HepG2 (cell line): ENCODE results near the gene PGPEP1. TPM values are rescaled to one million over a fixed set of nuclear protein-coding genes. Genes with fewer than 3 reads are reported as not detected.

Source experiments
- FOXM1 ChIP-seq: sonication (generic); formaldehyde crosslinking; IDR thresholded peaks from 2 replicates; pipeline ENCODE4 v1.5.0; 2020; ENCODE audit warnings: missing genetic modification reagents
- MAFF ChIP-seq: IDR thresholded peaks from 2 replicates; pipeline ENCODE4 v1.6.1; 2011; ENCODE audit warnings: low read depth, low read length, improper control_type of control experiment
- POLR2A ChIP-seq, 2 experiments: IDR thresholded peaks; 2 replicates each; pipeline ENCODE4 v1.6.1; 2011; ENCODE audit warnings: low read depth in 2 of 2, low read length in 2 of 2, mild to moderate bottlenecking in 1 of 2, moderate library complexity in 1 of 2; ENCODE audit not compliant: insufficient read depth in 1 of 2
- SMYD3 ChIP-seq: sonication (generic); formaldehyde crosslinking; IDR thresholded peaks from 2 replicates; pipeline ENCODE4 v1.8.1; 2023; ENCODE audit warnings: mild to moderate bottlenecking, missing genetic modification reagents
- ZNF543 ChIP-seq: sonication (generic); formaldehyde crosslinking; IDR thresholded peaks from 2 replicates; pipeline ENCODE4 v1.4.0; 2020; ENCODE audit warnings: mild to moderate bottlenecking, missing genetic modification reagents
- ZNF724P ChIP-seq: sonication (generic); formaldehyde crosslinking; IDR thresholded peaks from 2 replicates; pipeline ENCODE4 v1.8.0; 2022; ENCODE audit warnings: missing genetic modification reagents, borderline replicate concordance
- ZNF761 ChIP-seq: sonication (generic); formaldehyde crosslinking; conservative IDR thresholded peaks from 2 replicates; pipeline ENCODE4 v1.4.0; 2020; ENCODE audit warnings: mild to moderate bottlenecking, missing genetic modification reagents
- ZSCAN22 ChIP-seq: sonication (generic); formaldehyde crosslinking; IDR thresholded peaks from 2 replicates; pipeline ENCODE4 v1.4.0; 2020; ENCODE audit warnings: mild to moderate bottlenecking, missing genetic modification reagents
- polyA plus RNA-seq, 8 experiments: library from polyadenylated mRNA; depleted of rRNA in 3 of 8; stranded (reverse) in 7 of 8; unstranded in 1 of 8; fragments of >200 nt; fragmentation: Illumina TruSeq in 4 of 8; extraction: Trizol in 4 of 8; gene quantifications; 2 replicates each; pipeline versions ENCODE4 v1.2.1 to v1.2.3, GENCODE V29; 2011 to 2016; ENCODE audit warnings: low read depth in 4 of 8, missing spikeins in 1 of 8, mixed read lengths in 1 of 8; ENCODE audit not compliant: insufficient read depth in 1 of 8
- total RNA-seq, 5 experiments: library from RNA; depleted of rRNA; stranded (reverse); fragments of >200 nt; fragmentation: Illumina TruSeq; extraction: Trizol; gene quantifications; 2 replicates each; pipeline ENCODE4 v1.2.3, GENCODE V29; 2016; ENCODE audit warnings: low read depth in 1 of 5
- TF ChIP-seq, protein P1 (sequence below): sonication (generic); formaldehyde crosslinking; IDR thresholded peaks from 2 replicates; pipeline ENCODE4 v1.8.0; 2023; ENCODE audit warnings: mild to moderate bottlenecking, missing genetic modification reagents
- TF ChIP-seq, protein P2 (sequence below): IDR thresholded peaks from 2 replicates; pipeline ENCODE4 v1.6.1; 2016
- TF ChIP-seq, protein P3 (sequence below), 2 experiments: sonication (generic) in 1 of 2; formaldehyde crosslinking in 1 of 2; IDR thresholded peaks; 2 replicates each; pipeline versions ENCODE4 v1.6.1 to v1.9.0; 2014 to 2022; ENCODE audit warnings: antibody characterized with exemption in 1 of 2, borderline replicate concordance in 1 of 2, inconsistent platforms in 1 of 2, low read depth in 1 of 2, missing genetic modification reagents in 1 of 2
- TF ChIP-seq, protein P4 (sequence below): sonication (generic); formaldehyde crosslinking; IDR thresholded peaks from one replicate; pipeline ENCODE4 v1.5.1; 2020; ENCODE audit warnings: mild to moderate bottlenecking, missing genetic modification reagents; ENCODE audit errors: not compliant biosample characterization

Gene PGPEP1
- total and polyA plus RNA-seq, 2 of the 13 experiments (the other 11 are each of a cell fraction or from before 2014, with no cell fraction given) = 53.1 to 56.6 TPM

DNA sequence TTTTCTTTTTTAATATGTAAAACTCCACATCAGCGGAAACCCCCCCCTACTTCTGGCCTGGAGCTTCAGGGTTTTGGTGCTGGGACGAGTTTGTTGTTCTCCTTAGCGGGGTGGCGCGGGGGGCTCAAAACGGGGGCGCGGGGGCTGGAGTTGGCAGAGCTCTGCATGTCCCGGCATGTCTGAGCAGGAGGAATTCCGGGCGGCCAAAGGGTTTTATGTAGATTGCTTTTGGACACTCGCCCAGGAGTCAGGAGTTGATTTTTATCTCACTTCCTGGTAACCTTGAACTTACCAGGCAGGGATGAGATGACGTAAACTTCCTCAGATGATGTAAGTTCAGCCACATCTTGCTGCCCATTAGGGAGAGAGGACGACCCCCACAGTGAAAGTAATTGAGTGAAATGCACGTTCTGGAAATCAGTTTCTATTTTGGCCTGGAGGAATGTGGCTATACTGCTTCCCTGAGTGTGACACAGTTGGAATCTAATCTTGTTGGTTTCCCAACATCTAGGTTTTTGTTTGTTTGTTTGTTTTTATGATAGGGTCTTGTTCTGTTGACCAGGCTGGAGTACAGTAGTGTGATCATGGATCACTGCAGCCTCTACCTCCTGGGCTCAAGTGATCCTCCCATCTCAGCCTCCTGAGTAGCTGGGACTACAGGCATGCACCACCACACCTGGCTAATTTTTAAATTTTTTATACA, 24.6 kb downstream of the PGPEP1 start (continued):
- TF ChIP-seq, protein P1, sequence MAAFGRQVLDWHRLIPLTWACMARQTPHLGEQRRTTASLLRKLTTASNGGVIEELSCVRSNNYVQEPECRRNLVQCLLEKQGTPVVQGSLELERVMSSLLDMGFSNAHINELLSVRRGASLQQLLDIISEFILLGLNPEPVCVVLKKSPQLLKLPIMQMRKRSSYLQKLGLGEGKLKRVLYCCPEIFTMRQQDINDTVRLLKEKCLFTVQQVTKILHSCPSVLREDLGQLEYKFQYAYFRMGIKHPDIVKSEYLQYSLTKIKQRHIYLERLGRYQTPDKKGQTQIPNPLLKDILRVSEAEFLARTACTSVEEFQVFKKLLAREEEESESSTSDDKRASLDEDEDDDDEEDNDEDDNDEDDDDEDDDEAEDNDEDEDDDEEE (CRISPR knock-in tag) = no peak
- TF ChIP-seq, protein P2, sequence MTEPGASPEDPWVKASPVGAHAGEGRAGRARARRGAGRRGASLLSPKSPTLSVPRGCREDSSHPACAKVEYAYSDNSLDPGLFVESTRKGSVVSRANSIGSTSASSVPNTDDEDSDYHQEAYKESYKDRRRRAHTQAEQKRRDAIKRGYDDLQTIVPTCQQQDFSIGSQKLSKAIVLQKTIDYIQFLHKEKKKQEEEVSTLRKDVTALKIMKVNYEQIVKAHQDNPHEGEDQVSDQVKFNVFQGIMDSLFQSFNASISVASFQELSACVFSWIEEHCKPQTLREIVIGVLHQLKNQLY (CRISPR knock-in tag) = peak; percentile 56; the same call in 1 of the 2 replicates
- TF ChIP-seq SMYD3 (CRISPR knock-in tag) (peak; percentile 71; the same call in 1 of the 2 replicates), ZNF761 (CRISPR knock-in tag) (0 out of 2 replicates have a peak, but pooled peaks have one; percentile 50), ZSCAN22 (no peak), POLR2A (IDR thresholded peaks at IDR 0.05; ENCODE audit: insufficient read depth in 1 of 2, low read depth in 2 of 2, low read length in 2 of 2) (no peak), ZNF724P (CRISPR knock-in tag) (no peak), MAFF (no peak), ZNF543 (CRISPR knock-in tag) (no peak), FOXM1 (no peak)
- TF ChIP-seq, protein P3, sequence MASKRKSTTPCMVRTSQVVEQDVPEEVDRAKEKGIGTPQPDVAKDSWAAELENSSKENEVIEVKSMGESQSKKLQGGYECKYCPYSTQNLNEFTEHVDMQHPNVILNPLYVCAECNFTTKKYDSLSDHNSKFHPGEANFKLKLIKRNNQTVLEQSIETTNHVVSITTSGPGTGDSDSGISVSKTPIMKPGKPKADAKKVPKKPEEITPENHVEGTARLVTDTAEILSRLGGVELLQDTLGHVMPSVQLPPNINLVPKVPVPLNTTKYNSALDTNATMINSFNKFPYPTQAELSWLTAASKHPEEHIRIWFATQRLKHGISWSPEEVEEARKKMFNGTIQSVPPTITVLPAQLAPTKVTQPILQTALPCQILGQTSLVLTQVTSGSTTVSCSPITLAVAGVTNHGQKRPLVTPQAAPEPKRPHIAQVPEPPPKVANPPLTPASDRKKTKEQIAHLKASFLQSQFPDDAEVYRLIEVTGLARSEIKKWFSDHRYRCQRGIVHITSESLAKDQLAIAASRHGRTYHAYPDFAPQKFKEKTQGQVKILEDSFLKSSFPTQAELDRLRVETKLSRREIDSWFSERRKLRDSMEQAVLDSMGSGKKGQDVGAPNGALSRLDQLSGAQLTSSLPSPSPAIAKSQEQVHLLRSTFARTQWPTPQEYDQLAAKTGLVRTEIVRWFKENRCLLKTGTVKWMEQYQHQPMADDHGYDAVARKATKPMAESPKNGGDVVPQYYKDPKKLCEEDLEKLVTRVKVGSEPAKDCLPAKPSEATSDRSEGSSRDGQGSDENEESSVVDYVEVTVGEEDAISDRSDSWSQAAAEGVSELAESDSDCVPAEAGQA (IDR thresholded peaks at IDR 0.05; ENCODE audit: low read depth) = peak; percentile 88
- TF ChIP-seq, protein P3 (CRISPR knock-in tag; IDR thresholded peaks at IDR 0.05; ENCODE audit: borderline replicate concordance) = no peak
- TF ChIP-seq, protein P4, sequence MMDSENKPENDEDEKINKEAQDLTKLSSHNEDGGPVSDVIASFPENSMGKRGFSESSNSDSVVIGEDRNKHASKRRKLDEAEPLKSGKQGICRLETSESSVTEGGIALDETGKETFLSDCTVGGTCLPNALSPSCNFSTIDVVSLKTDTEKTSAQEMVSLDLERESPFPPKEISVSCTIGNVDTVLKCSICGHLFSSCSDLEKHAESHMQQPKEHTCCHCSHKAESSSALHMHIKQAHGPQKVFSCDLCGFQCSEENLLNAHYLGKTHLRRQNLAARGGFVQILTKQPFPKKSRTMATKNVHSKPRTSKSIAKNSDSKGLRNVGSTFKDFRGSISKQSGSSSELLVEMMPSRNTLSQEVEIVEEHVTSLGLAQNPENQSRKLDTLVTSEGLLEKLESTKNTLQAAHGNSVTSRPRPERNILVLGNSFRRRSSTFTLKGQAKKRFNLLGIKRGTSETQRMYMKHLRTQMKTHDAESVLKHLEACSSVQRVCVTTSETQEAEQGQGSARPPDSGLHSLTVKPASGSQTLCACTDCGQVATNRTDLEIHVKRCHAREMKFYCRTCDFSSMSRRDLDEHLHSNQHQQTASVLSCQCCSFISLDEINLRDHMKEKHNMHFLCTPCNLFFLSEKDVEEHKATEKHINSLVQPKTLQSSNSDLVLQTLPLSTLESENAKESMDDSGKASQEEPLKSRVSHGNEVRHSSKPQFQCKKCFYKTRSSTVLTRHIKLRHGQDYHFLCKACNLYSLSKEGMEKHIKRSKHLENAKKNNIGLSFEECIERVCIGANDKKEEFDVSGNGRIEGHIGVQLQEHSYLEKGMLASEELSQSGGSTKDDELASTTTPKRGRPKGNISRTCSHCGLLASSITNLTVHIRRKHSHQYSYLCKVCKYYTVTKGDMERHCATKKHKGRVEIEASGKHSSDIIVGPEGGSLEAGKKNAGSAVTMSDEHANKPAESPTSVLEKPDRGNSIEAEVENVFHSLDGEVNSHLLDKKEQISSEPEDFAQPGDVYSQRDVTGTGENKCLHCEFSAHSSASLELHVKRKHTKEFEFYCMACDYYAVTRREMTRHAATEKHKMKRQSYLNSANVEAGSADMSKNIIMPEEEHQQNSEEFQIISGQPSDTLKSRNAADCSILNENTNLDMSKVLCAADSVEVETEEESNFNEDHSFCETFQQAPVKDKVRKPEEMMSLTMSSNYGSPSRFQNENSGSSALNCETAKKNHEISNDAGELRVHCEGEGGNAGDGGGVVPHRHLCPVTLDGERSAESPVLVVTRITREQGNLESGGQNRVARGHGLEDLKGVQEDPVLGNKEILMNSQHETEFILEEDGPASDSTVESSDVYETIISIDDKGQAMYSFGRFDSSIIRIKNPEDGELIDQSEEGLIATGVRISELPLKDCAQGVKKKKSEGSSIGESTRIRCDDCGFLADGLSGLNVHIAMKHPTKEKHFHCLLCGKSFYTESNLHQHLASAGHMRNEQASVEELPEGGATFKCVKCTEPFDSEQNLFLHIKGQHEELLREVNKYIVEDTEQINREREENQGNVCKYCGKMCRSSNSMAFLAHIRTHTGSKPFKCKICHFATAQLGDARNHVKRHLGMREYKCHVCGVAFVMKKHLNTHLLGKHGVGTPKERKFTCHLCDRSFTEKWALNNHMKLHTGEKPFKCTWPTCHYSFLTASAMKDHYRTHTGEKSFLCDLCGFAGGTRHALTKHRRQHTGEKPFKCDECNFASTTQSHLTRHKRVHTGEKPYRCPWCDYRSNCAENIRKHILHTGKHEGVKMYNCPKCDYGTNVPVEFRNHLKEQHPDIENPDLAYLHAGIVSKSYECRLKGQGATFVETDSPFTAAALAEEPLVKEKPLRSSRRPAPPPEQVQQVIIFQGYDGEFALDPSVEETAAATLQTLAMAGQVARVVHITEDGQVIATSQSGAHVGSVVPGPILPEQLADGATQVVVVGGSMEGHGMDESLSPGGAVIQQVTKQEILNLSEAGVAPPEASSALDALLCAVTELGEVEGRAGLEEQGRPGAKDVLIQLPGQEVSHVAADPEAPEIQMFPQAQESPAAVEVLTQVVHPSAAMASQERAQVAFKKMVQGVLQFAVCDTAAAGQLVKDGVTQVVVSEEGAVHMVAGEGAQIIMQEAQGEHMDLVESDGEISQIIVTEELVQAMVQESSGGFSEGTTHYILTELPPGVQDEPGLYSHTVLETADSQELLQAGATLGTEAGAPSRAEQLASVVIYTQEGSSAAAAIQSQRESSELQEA = no peak
